Measurements from ENCODE around the gene ZNF462.

DNA sequence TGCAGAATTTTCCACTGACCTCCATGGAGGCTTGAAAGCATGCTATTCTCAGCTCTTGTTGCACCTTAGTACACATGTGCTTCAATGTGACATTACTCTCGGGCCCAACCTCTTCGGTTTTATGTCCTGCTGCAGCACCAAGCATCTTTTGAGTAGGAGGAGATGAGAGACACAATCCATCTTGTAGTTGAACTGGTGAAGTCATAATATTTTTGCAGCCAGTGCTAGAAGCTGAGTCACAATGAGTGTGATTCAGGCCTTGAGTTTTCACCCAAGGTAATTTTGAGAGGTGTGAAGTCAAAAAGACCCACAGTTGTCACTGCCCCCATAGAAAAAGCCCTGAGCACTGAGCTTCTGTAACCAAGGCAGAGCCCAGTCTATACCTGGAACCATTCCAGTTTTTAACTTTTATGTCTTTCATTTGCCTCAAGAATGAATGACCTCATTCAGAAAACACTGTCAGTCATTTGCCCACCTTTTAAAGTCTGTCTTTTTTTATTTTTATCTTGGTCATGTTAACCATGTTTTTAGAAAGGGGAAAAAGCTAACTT is 117.7 kb downstream of the ZNF462 start:
- TF ChIP-seq SOX6 (IDR thresholded peaks at IDR 0.05) (no peak), SOX6 (CRISPR knock-in tag; IDR thresholded peaks at IDR 0.05) (no peak), ZKSCAN1 (IDR thresholded peaks at IDR 0.05; ENCODE audit: low read length) (no peak), NFATC3 (CRISPR knock-in tag; IDR thresholded peaks at IDR 0.05) (no peak), POLR2AphosphoS2 (IDR thresholded peaks at IDR 0.05; ENCODE audit: low read depth, low read length) (no peak), ATF7 (IDR thresholded peaks at IDR 0.05) (no peak), ATF7 (CRISPR knock-in tag; IDR thresholded peaks at IDR 0.05) (no peak), TAF1 (CRISPR knock-in tag; IDR thresholded peaks at IDR 0.05) (no peak), MAFK (conservative IDR thresholded peaks at IDR 0.05 in 1 of 2, IDR thresholded peaks at IDR 0.05 in 1 of 2; ENCODE audit: low read length in 2 of 2) (no peak)
- TF ChIP-seq, protein P1, sequence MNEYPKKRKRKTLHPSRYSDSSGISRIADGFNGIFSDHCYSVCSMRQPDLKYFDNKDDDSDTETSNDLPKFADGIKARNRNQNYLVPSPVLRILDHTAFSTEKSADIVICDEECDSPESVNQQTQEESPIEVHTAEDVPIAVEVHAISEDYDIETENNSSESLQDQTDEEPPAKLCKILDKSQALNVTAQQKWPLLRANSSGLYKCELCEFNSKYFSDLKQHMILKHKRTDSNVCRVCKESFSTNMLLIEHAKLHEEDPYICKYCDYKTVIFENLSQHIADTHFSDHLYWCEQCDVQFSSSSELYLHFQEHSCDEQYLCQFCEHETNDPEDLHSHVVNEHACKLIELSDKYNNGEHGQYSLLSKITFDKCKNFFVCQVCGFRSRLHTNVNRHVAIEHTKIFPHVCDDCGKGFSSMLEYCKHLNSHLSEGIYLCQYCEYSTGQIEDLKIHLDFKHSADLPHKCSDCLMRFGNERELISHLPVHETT (CRISPR knock-in tag; conservative IDR thresholded peaks at IDR 0.05), result no peak
- TF ChIP-seq, protein P2, sequence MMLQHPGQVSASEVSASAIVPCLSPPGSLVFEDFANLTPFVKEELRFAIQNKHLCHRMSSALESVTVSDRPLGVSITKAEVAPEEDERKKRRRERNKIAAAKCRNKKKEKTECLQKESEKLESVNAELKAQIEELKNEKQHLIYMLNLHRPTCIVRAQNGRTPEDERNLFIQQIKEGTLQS (CRISPR knock-in tag; IDR thresholded peaks at IDR 0.05), result no peak
- TF ChIP-seq, protein P3, sequence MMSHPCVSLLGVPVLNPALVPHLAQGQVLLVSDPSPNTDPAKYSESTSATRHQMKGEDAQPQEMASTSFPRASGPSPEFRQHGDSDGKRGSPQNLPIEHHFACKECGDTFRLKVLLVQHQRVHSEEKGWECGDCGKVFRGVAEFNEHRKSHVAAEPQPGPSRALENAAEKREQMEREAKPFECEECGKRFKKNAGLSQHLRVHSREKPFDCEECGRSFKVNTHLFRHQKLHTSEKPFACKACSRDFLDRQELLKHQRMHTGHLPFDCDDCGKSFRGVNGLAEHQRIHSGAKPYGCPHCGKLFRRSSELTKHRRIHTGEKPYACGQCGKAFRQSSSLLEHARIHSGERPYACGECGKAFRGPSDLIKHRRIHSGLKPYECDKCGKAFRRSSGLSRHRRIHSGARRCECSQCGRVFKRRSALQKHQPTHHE (CRISPR knock-in tag; IDR thresholded peaks at IDR 0.05; ENCODE audit: borderline replicate concordance), result no peak
